Measurements from ENCODE around the gene ITIH5.

ITIH5 gene

DNA sequence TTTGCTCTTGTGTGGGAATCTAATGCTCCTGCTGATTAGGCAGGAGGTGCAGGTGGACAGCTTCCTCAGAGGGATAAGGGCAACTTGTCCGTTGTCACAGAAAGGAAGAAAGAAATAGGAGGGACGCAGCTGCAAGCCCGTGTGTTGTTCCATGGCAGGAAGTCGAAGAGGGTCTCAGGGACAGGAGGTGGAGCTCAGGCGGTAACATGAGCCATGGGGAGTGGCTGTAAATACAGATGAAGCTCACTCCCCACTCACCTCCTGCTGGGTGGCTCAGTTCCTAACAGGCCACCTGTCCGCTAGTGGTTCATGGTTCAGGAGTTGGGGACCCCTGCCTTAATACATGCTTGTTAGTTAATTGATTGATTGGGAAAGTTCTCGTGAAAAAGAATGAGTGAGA, 154.3 kb downstream of the ITIH5 start:
- DNase-seq: no peak

DNA sequence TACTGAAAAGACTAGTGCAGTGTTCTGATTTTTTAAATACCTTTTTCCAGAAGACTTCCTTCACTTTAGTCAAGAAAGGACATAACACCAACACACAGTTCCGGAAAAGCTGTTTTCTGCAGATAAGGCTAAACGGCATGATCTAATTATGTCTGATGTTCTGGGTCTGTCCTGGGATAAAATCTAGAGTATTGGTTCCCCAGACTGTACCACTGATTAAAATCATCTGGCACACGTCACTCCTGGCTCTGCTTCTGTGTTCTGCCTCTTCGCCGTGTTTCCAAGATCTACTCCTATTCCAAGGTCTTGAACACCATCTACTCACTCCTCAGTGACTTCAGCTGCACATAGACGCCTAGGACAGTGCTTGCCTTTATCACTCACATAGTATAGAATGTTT, 155.2 kb downstream of the ITIH5 start:
- DNase-seq: no peak

All from activated effector memory CD4-positive, alpha-beta T cell treated with Interleukin-2 at 50 U/mL for 16 hours (primary cell).